ENCODE measurements around the gene POLG.

DNA sequence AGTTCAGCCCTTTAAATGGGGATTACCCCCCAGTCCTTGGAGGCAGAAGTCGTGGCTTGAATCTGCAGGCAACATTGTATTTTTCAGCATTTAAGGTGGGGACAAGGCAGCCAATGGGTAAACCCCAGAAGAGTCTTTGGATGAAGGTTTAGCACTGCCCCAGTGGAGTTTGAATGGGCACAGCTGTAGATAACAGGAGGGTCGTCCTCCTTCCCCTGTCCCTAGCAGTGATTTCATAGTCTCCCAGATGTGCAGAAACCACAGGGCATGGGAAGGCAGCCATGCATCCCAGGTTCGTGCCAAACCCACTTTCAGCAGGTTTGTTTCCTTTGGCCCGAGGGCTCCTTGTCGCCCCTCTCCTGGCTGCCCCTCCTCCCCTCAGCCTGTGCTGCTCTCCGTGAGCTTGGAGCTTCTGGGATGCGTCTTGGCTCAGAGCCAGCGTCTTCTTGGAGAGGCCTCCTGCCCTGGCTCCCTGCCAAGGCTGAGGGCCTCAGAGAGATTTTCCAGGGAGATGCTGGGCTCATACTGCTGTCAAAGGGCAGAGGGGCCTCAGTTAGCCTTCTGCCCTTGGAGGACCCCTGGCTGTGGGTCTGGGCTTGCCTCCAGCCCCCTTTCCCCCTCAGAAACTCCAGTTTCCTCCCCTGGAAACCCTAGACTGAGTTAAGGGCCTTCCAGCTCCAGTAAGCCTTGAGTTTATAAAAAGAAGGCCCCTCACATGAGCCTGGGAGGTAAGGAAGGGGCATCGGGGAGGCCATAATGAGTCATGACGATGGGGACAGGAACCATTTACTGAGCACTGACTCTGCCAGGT, 48.9 kb upstream of the POLG start:
- TF ChIP-seq, protein P1, sequence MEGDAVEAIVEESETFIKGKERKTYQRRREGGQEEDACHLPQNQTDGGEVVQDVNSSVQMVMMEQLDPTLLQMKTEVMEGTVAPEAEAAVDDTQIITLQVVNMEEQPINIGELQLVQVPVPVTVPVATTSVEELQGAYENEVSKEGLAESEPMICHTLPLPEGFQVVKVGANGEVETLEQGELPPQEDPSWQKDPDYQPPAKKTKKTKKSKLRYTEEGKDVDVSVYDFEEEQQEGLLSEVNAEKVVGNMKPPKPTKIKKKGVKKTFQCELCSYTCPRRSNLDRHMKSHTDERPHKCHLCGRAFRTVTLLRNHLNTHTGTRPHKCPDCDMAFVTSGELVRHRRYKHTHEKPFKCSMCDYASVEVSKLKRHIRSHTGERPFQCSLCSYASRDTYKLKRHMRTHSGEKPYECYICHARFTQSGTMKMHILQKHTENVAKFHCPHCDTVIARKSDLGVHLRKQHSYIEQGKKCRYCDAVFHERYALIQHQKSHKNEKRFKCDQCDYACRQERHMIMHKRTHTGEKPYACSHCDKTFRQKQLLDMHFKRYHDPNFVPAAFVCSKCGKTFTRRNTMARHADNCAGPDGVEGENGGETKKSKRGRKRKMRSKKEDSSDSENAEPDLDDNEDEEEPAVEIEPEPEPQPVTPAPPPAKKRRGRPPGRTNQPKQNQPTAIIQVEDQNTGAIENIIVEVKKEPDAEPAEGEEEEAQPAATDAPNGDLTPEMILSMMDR (IDR thresholded peaks at IDR 0.05) = no peak
- TF ChIP-seq POLR2A (IDR thresholded peaks at IDR 0.05) (no peak), POLR2AphosphoS5 (IDR thresholded peaks at IDR 0.05) (no peak)

Data from stomach (tissue), 4 donors.